Right atrium auricular region (tissue), 2 donors: ENCODE results near the gene PTPRK. TPM values are rescaled to one million over a fixed set of nuclear protein-coding genes. Genes with fewer than 3 reads are reported as not detected.

ENCODE experiments used
- DNase-seq: peaks from one replicate; pipeline ENCODE4 v3.0.0-alpha.2; 2019; ENCODE audit warnings: low spot score
- H3K27ac ChIP-seq, 2 donors: fragments of 200-600 bp; sonication (generic); 1 replicate in 1 of 2; 2 replicates in 1 of 2; pipeline ENCODE4 v1.5.1; 2016 to 2019
- H3K27me3 ChIP-seq, 2 donors: fragments of 200-600 bp; sonication (generic); one replicate each; pipeline versions ENCODE4 v1.5.1 to v1.6.0; 2017 to 2019
- H3K36me3 ChIP-seq: fragments of 200-600 bp; sonication (generic); one replicate; pipeline ENCODE4 v1.5.1; 2016
- H3K4me1 ChIP-seq, 2 donors: fragments of 200-600 bp; sonication (generic); one replicate each; pipeline versions ENCODE4 v1.5.1 to v1.6.0; 2017 to 2019
- H3K4me3 ChIP-seq, 2 donors: fragments of 200-600 bp; sonication (generic); 1 replicate in 1 of 2; 2 replicates in 1 of 2; pipeline ENCODE4 v1.5.1; 2017 to 2019; ENCODE audit warnings: mild to moderate bottlenecking in 1 of 2, moderate library complexity in 1 of 2
- H3K9me3 ChIP-seq, 2 donors: fragments of 200-600 bp; sonication (generic); one replicate each; pipeline ENCODE4 v1.5.1; 2019
- total RNA-seq, 2 donors: library from RNA; depleted of rRNA; stranded (reverse); fragments of >200 nt; gene quantifications; one replicate each; pipeline ENCODE4 v1.1.0, GENCODE V29; 2016
- TF ChIP-seq, protein P1 (sequence below), 2 donors: fragments of 200-600 bp; sonication (generic); IDR thresholded peaks; one replicate each; pipeline ENCODE4 v1.5.1; 2019; ENCODE audit warnings: antibody characterized with exemption in 2 of 2

PTPRK gene
- total RNA-seq, 2 donors from 2014 or later = 24.5 to 36.4 TPM

DNA sequence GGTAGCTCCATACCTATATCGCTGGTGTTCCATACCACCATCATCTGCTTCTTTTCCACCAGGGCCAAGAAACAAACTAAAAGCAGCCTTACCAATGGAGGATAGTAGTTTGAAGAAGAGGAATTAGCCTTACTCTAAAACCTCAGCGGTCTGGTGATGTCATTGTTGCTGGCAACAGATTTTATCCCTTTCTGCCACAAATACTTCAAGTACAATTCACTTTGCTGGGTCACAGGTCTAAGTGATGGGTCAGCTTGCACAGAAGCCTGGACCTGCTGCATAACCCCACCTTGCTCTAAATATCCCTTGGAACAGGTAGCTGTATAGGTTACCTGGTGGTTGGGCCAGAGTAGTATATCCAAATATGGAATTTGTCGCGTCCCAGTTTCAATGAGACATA, 566.3 kb downstream of the PTPRK start:
- Histone ChIP-seq H3K4me3 (no peak overlapping the region), H3K36me3 (no peaks in the 10 kb centered on the region), H3K4me1 (no peaks in the 10 kb centered on the region), H3K27me3 (no peaks in the 10 kb centered on the region), H3K27ac (no peak overlapping the region), H3K9me3 (no peaks in the 10 kb centered on the region)
- no peak for DNase-seq
- TF ChIP-seq, protein P1, sequence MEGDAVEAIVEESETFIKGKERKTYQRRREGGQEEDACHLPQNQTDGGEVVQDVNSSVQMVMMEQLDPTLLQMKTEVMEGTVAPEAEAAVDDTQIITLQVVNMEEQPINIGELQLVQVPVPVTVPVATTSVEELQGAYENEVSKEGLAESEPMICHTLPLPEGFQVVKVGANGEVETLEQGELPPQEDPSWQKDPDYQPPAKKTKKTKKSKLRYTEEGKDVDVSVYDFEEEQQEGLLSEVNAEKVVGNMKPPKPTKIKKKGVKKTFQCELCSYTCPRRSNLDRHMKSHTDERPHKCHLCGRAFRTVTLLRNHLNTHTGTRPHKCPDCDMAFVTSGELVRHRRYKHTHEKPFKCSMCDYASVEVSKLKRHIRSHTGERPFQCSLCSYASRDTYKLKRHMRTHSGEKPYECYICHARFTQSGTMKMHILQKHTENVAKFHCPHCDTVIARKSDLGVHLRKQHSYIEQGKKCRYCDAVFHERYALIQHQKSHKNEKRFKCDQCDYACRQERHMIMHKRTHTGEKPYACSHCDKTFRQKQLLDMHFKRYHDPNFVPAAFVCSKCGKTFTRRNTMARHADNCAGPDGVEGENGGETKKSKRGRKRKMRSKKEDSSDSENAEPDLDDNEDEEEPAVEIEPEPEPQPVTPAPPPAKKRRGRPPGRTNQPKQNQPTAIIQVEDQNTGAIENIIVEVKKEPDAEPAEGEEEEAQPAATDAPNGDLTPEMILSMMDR (IDR thresholded peaks at IDR 0.05) = no peak

DNA sequence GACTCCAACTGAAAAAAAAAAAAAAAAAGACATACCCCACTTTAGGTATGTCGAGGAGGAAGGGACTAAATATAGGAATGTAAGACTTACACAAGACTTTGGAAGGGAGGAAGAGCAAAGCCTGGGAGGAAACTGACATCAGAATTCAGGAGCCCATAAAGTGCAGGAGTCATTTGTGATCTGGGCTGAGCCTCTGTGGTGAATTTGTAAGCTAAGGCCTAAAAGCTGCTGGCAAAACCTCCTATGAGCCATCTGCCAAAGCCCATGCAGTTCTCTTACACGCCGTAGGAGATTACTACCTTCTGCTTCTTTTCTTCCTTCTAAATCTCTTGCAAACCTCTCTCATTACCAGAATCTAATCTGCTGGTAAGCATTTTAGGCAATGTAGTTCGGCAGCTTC, 567.6 kb downstream of the PTPRK start:
- H3K27me3 ChIP-seq = no peaks in the 10 kb centered on the region
- DNase-seq = no peak
- TF ChIP-seq, protein P1 (IDR thresholded peaks at IDR 0.05) = no peak
- H3K9me3 ChIP-seq = no peaks in the 10 kb centered on the region
- no peaks in the 10 kb centered on the region for H3K36me3 ChIP-seq
- H3K4me3 ChIP-seq = no peak overlapping the region
- no peaks in the 10 kb centered on the region for H3K4me1 ChIP-seq
- no peak overlapping the region for H3K27ac ChIP-seq

DNA sequence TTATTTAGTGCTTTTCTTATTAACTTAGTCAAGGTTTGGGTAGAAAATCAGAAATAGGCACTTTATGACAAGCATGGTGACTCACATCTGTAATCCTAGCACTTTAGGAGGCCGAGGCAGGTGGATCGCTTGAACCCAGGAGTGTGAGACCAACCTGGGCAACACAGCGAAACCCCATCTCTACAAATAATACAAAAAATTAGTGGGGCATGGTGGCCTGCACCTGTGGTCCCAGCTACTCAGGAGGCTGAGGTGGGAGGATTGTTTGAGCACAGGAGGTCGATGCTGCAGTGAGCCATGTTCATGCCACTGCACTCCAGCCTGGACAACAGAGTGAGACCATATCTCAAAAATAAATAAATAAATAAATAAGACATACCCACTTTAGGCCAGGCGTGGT, 568.2 kb downstream of the PTPRK start:
- Histone ChIP-seq H3K9me3 (no peaks in the 10 kb centered on the region), H3K4me3 (no peak overlapping the region), H3K36me3 (no peaks in the 10 kb centered on the region), H3K4me1 (no peaks in the 10 kb centered on the region), H3K27ac (no peak overlapping the region), H3K27me3 (no peaks in the 10 kb centered on the region)
- TF ChIP-seq, protein P1 (IDR thresholded peaks at IDR 0.05) = no peak
- no peak for DNase-seq

DNA sequence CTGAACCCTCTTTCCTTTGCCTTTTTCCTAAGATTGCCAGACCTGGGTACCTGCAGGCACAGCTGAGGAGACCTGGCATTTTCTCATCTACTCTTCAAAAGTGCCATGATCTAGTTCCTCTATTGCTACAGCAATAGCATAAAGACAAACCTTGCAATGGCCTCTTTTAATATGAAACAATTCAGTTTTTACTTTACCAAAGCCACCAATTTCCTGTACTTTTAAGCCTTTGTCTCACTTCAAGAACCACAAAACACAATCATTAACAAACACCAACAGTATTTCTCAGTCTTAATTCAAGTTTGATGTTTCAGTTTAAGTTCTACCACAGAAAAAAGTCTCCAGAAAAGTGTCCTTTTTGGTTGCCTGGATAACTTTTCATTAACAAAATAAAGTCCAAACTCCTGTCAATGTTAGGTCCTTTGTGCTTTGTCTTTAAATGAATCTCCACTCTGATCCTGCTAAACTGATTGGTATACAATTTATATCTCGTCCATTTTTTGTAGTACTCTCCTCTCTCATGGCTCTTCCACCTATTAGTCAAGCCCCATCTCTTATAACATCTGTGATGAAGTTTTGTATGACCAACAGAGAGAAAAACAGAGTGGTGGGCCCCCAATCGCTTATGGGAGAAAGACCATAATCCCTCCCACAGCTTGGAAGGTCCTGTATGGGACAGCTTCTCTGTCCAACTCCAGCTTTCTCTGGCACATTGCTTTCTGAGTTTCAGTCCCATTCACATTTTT, 569.1 kb downstream of the PTPRK start:
- Histone ChIP-seq H3K27ac (no peak overlapping the region), H3K36me3 (no peaks in the 10 kb centered on the region), H3K27me3 (no peaks in the 10 kb centered on the region), H3K4me3 (no peak overlapping the region), H3K4me1 (no peaks in the 10 kb centered on the region), H3K9me3 (no peaks in the 10 kb centered on the region)
- TF ChIP-seq, protein P1 (IDR thresholded peaks at IDR 0.05) = no peak
- no peak for DNase-seq

DNA sequence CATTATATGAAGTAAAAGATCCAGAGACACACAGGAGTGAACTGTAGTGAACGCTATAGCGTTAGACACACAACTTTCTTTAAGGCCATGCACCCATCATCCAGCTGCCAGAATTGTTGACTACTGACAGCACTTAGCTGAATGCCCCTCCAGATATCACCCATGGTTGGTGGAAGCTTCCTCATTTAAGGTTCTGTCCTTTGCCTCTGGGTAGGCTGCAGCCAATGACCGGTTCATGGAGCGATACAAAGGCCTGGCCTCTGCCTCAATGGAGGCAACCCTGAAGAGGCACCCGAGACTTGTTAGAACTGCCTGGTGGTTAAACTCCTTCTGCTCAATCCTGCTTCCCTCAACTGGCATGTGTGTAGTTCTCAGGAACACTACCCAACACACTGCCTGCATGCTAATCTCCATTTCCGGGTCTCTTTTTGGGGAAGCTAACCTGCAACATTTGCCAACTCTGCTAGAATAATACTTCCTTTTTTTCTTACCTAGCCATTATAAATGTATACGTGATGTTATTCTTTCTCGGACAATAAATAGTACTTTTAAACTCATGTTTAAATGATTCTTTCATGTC, 569.7 kb downstream of the PTPRK start:
- no peaks in the 10 kb centered on the region for H3K4me1 ChIP-seq
- H3K27ac ChIP-seq = no peak overlapping the region

More for the DNA sequence above, 569.7 kb downstream of the PTPRK start:
- no peak for DNase-seq
- TF ChIP-seq, protein P1 (IDR thresholded peaks at IDR 0.05) = no peak
- H3K9me3 ChIP-seq = no peaks in the 10 kb centered on the region
- H3K27me3 ChIP-seq = no peaks in the 10 kb centered on the region
- no peaks in the 10 kb centered on the region for H3K36me3 ChIP-seq
- H3K4me3 ChIP-seq = no peak overlapping the region
